Measurements from ENCODE around the gene KCTD16.

KCTD16 gene

GRCh38 chr5:144128844-144129243 is 41.8 kb upstream of the KCTD16 start:
- no peak for TF ChIP-seq CTCF (IDR thresholded peaks at IDR 0.05; ENCODE audit: low read depth, low read length)
- Histone ChIP-seq H3K36me3 (no peaks in the 10 kb centered on the region), H3K4me3 (ENCODE audit: low read depth, low read length) (no peak overlapping the region), H3K9me3 (no peaks in the 10 kb centered on the region), H3K4me1 (no peaks in the 10 kb centered on the region), H3K27me3 (no peaks in the 10 kb centered on the region)
- no peak for DNase-seq

GRCh38 chr5:144130306-144130705 is 40.4 kb upstream of the KCTD16 start:
- no peak for TF ChIP-seq CTCF (IDR thresholded peaks at IDR 0.05; ENCODE audit: low read depth, low read length)
- Histone ChIP-seq H3K4me3 (ENCODE audit: low read depth, low read length) (no peak overlapping the region), H3K4me1 (no peaks in the 10 kb centered on the region), H3K9me3 (no peaks in the 10 kb centered on the region), H3K36me3 (no peaks in the 10 kb centered on the region), H3K27me3 (no peaks in the 10 kb centered on the region)
- DNase-seq: no peak

- no peaks in the 10 kb centered on the region for H3K9me3 ChIP-seq
- H3K4me3 ChIP-seq (ENCODE audit: low read depth, low read length): no peak overlapping the region
- no peak for DNase-seq
- H3K4me1 ChIP-seq: no peaks in the 10 kb centered on the region
- H3K36me3 ChIP-seq: no peaks in the 10 kb centered on the region
- no peaks in the 10 kb centered on the region for H3K27me3 ChIP-seq
- TF ChIP-seq CTCF (IDR thresholded peaks at IDR 0.05; ENCODE audit: low read depth, low read length): no peak
Measured at GRCh38 chr5:144131261-144131660, 39.4 kb upstream of the KCTD16 start.

GRCh38 chr5:144133050-144133633 is 37.5 kb upstream of the KCTD16 start:
- H3K4me1 ChIP-seq: no peaks in the 10 kb centered on the region
- no peak for TF ChIP-seq CTCF (IDR thresholded peaks at IDR 0.05; ENCODE audit: low read depth, low read length)
- no peak overlapping the region for H3K4me3 ChIP-seq (ENCODE audit: low read depth, low read length)
- no peaks in the 10 kb centered on the region for H3K36me3 ChIP-seq
- H3K27me3 ChIP-seq: no peaks in the 10 kb centered on the region
- no peaks in the 10 kb centered on the region for H3K9me3 ChIP-seq
- no peak for DNase-seq

- no peaks in the 10 kb centered on the region for H3K4me1 ChIP-seq
- no peak for DNase-seq
- H3K4me3 ChIP-seq (ENCODE audit: low read depth, low read length): no peak overlapping the region
- H3K27me3 ChIP-seq: peaks cover 4% of the 10 kb centered on the region; the same call in 1 of the 2 replicates
- no peak for TF ChIP-seq CTCF (IDR thresholded peaks at IDR 0.05; ENCODE audit: low read depth, low read length)
- H3K9me3 ChIP-seq: no peaks in the 10 kb centered on the region
- no peaks in the 10 kb centered on the region for H3K36me3 ChIP-seq
Measured at GRCh38 chr5:144134194-144134826, 36.4 kb upstream of the KCTD16 start.

GRCh38 chr5:144135113-144135762 is 35.4 kb upstream of the KCTD16 start:
- Histone ChIP-seq H3K4me1 (no peaks in the 10 kb centered on the region), H3K27me3 (peaks cover 4% of the 10 kb centered on the region; the same call in 1 of the 2 replicates), H3K9me3 (no peaks in the 10 kb centered on the region), H3K36me3 (no peaks in the 10 kb centered on the region), H3K4me3 (ENCODE audit: low read depth, low read length) (no peak overlapping the region)
- TF ChIP-seq CTCF (IDR thresholded peaks at IDR 0.05; ENCODE audit: low read depth, low read length): no peak
- DNase-seq: no peak
